Medulla oblongata (tissue), 1 donor: ENCODE results near the gene SPATS2.

ENCODE experiments used
- DNase-seq: peaks from one replicate; pipeline ENCODE4 v3.0.0-alpha.2; 2015; ENCODE audit errors: extremely low spot score

SPATS2 gene

DNA sequence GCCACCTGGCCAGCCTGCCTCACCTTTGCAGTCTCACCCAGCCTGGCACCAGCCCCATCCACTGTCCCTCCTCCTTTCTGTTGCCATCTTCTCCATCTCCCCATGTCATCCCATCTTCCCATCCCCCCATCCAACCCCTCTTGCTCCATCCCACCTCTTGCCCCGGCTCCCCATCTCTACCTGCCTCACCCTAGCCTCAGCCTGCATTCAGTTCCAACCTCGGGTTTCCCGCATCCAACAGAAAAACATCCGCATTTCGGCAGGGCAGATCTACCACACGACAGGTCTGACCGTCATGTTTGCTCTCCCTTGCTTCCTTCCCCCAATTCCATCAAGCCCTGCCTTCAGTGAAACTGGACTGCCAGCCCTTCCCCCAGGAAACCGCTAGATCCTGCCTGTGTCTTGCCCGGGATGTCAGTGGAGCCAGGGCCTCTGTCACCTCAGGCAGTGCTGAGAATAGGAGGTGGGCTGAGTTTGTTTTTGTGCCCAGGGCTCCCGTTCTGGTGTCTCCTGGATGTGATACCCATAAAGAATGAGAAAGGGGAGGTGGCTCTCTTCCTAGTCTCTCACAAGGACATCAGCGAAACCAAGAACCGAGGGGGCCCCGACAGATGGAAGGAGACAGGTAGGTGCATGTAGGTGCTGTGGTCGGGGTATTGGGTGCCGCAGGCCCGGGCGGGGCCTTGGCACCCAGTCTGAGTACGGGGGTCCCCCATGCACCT lies 174.0 kb downstream of the SPATS2 start:
- no peak for DNase-seq

DNA sequence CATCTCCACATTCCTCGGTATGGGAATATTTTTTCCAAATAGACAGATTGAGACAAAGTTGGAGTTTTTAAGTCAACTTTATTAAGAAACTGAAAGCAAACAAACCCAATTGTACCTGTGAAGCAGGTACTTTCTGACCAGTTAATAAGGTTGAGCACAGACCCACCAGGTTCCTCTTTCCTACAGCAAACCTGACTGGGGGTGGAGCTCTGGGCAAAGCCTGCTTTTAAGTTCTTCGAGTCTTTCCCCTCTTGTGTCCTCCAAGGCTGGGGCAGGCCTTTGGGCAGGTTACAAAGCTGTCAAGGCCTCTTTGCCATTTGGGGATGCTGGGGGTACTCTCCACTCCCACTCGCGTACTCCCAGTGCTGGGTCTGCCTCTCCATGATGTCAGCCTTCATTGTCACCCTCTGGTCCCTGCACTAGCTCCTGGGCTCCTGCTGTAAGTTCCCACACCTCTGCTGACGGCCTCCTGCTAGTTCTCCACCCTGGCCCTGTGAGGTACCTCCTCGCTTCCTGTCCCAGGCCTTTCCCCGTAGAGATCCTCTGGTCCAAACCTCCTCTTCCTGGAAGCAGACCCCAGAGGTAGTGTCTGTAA lies 174.7 kb downstream of the SPATS2 start:
- DNase-seq = no peak

DNA sequence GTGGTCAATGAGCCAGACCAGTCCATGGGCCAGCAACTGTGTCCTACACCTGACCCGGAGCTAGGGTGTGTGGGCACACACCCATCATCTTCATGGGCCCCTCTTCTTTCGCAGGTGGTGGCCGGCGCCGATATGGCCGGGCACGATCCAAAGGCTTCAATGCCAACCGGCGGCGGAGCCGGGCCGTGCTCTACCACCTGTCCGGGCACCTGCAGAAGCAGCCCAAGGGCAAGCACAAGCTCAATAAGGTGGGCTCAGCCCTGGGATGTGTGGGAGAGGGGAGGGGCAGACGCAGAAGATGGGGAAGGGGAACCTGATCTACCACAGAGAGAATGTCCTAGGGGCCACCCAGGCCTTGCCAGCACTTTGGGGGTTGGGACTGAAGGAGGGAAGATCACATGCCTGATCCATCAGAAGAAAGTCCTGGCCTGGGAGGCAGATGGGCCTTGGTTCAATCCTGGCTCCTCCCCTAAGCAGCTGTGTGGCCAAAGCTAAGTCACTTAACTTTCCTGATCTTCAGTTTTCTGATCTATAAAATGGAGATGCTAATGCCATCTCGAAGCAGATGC lies 175.4 kb downstream of the SPATS2 start:
- DNase-seq = no peak

DNA sequence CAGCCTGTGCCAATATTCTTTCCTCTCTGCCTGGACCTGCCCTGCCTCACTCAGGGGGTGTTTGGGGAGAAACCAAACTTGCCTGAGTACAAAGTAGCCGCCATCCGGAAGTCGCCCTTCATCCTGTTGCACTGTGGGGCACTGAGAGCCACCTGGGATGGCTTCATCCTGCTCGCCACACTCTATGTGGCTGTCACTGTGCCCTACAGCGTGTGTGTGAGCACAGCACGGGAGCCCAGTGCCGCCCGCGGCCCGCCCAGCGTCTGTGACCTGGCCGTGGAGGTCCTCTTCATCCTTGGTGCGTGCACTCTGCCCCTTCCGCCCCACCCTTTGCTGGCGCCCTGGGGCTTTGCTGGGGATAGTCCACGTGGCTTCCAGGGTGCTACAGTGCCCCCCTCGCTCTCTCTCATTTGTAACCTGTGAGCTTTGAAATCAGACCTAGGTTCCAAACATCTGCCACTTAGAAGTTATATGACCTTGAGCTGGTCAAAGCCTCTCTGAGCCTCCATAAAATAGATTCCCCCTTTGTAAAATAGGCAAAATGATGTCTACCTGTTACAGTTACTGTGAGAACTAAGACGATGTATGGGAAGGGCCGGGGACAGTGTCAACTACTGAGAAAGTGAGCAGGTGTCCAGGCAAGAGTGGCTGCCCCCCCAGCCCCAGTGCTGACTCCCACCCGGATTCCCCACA lies 176.1 kb downstream of the SPATS2 start:
- DNase-seq = no peak

DNA sequence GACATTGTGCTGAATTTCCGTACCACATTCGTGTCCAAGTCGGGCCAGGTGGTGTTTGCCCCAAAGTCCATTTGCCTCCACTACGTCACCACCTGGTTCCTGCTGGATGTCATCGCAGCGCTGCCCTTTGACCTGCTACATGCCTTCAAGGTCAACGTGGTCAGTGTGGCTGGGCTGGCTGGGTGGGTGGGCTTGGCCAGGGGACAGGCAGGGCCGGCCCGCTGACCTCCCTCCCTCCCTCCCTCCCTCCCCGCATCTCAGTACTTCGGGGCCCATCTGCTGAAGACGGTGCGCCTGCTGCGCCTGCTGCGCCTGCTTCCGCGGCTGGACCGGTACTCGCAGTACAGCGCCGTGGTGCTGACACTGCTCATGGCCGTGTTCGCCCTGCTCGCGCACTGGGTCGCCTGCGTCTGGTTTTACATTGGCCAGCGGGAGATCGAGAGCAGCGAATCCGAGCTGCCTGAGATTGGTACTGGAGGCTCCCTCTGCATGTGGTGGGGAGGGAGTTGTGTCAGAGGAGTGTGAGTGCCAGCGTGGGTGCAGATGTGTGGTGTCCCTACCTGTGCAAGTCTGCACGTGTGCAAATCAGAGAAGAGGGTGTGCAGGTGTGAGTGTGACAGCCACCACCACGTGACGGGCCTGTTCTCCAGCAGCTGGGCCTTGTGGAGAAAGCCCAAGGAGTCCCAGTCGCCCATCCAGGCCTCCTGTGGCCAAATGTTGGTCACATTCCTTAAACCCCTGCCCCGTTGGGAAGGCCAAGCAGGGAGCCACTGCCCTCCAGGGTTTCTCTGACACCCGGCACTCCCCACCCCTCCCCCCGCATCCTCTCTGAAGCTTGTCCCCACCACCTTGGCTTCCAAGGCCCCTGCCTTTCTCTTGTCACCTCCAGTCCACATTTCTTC lies 176.9 kb downstream of the SPATS2 start:
- no peak for DNase-seq

DNA sequence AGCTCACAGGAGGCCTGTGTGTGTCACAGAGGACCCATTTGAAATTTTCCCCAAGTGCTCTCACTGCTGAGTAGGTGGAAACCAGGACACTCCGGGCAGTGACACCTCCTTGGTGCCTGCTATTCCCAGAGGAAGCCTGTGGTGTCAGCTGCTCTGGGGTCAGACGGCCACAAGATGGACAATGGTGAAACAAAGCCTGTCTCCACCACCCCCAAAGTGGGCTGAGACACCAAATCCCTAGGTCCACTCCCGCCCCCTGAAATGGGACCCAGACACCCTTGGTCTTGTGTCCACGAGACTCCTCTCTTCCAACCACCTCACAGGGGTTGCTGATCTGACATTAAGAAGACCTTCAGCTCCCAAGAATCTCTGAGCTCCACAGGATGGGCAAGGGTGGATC lies 178.6 kb downstream of the SPATS2 start:
- no peak for DNase-seq

DNA sequence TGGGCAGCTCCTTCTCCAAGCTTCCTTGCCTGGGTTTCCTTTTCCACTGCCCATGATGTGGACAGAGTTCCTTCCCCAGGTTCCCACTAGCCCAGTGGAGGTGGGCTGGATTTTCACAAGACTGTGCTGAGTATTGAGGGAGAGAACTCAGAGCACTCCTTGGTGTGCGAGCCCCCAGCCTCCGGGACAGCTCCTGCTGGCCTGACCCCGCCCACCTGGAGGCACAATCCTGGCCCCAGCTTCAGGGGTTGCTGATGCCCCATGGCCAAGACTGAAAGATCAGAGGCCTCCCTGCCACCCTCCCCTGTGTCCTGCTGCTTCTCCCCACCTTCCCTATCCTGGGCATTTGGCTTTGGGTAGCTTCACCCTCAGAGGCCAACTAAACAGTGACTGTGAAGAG lies 179.2 kb downstream of the SPATS2 start:
- no peak for DNase-seq

DNA sequence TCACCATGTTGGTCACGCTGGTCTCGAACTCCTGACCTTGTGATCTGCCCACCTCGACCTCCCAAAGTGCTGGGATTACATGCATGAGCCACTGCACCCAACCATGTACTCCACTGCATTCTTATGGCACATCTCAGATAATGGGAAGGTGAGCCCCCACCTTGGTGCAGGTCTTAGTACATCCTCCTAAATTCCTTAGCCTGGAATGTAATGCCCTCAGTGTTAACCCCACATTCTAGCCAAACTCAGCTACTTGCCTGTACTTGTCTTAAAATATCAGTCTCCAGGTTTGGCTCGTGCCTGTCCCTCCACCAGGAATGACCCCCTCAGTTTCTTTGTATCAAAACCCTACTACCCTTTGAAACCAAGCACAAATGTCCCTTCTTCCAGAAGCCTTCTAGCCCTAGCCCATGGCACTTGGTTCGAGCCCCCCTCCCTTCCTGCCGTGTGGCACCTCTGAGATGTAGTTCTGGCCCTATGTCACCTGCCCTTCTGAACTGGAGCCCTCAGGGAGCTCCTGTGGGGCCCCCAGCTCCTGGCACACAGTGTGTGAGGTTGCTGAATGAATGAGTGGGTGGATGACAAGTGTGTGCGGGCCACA lies 179.9 kb downstream of the SPATS2 start:
- DNase-seq = no peak

DNA sequence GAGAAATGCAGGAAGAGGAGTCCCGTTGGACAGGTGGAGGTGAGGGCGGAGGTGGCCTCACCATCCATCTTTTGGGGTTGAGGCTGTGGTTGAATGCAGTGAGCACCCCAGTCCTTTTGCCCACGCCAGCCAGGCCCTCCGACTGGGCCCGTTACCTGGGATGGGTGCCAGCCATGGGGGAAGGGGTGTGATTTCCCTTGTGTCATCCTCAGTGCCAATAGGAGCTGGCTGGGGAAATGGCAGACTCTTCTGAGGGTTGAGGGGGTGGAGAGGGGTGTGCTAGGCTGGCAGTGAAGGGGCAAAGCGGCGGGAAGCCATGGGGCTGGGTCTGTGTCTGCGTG lies 181.2 kb downstream of the SPATS2 start:
- DNase-seq = no peak

DNA sequence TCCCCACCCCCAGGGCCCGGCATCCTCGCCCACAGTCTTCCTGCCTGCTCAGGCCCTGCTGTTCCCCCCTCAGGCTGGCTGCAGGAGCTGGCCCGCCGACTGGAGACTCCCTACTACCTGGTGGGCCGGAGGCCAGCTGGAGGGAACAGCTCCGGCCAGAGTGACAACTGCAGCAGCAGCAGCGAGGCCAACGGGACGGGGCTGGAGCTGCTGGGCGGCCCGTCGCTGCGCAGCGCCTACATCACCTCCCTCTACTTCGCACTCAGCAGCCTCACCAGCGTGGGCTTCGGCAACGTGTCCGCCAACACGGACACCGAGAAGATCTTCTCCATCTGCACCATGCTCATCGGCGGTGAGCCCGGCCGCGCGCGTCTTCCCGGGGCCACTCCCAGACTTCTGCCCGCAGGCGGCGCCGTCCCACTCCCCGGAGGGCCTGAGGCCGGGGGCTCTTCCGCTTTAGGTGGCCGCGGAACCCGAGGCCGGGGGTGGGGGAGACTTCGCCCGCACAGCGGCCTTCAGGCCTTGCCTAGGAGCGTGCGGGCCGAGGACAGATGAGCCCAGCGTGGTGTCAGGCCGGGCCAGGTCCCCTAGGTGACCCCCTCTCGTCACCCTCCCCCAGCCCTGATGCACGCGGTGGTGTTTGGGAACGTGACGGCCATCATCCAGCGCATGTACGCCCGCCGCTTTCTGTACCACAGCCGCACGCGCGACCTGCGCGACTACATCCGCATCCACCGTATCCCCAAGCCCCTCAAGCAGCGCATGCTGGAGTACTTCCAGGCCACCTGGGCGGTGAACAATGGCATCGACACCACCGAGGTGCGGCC lies 181.8 kb downstream of the SPATS2 start:
- DNase-seq = peak; percentile 28

DNA sequence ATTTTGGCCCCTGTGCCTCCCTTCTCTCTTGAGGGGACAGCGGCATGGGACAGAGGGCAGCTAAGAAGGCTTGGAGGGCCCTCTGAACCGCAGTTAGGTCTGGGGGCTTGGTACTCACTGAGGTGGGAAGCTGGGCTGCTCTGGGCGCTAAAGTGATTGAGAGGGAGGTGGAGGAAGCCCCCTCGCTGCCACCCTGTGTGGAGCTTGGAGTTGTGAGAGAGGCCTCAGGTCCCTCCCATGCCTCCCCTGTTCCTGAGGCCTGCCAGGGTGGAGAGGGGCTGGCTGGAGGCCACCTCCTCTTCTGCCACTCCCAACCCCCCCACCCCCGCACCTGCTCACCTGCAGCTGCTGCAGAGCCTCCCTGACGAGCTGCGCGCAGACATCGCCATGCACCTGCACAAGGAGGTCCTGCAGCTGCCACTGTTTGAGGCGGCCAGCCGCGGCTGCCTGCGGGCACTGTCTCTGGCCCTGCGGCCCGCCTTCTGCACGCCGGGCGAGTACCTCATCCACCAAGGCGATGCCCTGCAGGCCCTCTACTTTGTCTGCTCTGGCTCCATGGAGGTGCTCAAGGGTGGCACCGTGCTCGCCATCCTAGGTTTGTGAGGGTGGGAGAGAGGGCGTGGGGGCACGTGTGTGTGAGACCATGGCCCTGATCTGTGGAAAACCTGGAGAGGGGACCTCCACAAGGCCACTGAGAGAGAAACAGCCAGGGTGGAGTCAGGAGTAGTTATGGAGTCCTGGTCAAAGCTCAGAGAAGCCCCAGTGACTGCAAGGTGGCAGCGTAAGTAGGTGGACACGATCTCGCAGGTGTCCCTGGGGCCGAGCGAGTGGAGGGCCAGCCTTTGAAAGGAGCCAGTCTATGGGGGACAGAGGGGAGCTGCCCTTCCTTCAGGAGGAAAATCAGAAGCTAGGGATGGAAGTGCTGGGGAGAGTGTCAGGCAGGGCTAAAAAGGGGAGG lies 182.8 kb downstream of the SPATS2 start:
- no peak for DNase-seq

DNA sequence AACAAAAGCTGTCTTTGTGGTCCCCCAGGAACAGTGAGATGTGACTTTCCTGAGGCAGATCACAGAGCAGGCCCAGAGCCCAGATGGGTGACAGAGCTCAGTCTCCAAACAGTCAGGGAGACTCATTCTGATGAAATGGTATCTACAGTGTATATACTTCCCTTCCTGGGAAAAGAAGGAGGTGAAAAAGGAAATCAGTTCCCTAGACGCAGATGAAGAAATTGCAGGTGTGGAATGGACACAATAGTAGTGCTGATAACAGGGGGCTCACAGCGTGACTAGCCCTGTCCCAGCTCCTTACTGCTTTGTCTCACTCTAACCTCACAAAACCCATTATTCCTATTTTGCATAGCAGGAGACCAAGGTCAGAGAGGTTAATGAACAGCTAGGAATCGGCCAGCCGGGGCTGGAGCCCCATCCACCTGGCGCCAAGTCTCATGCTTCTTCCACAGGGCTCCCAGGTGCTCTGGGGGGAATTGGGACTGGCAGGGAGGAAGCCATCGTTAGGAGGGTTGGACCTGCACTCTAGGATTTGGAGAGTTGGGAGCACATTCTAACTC lies 183.5 kb downstream of the SPATS2 start:
- DNase-seq = no peak

DNA sequence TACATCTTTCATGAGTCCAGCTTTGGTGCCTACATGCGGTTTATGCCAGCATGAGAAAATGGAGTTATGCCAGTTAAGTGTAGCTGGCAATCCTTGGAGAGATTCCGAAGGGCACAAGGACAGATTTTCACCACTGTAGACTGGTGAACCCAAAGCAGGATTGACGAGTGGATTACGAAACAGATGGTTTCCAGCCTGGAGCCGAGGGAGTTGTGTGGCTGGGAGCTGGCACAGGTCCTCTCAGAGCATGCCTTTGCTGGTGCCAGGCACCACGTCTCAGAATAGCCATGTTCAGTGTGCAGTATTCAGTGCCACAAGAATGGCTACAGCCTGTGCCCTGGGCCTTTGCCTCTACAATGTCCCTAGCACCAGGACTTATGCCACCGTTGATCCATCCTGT lies 184.8 kb downstream of the SPATS2 start:
- DNase-seq = no peak

DNA sequence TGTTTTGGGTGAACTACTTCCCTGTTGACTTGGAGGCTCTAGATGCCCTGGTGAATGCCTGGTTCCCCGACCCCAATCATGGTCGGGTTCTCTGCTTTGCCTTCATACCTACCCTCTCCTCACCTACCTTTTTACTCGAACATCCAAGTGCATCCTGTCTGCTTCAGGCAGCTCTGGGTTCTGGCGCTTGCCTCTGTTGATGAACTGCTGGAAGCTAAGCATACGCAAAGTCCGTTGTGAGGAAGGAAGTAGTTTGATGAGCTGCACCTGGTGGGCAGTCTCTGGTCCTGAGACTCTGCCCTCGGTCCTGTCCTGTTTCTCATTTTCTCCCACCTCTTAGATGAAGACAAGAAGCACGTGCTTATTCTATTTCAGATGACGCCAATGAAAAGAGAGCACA lies 185.2 kb downstream of the SPATS2 start:
- no peak for DNase-seq

DNA sequence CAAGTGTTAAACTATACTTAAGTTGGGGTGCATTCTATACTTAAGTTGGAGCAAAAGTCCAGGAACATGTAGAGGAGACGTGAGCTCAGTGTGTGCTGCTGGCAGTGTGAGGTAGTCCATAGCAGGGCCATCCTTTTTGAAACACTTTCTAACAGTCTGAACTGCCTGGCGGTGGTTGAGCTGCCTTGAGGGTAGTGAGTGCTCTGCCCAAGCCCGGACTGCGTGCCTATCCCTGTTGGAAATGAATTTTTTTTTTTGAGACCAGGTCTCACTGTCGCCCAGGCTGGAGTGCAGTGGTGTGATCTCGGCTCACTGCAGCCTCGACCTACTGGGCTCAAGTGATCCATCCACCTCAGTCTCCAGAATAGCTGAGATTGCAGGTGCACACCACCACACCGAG lies 185.6 kb downstream of the SPATS2 start:
- DNase-seq = no peak

DNA sequence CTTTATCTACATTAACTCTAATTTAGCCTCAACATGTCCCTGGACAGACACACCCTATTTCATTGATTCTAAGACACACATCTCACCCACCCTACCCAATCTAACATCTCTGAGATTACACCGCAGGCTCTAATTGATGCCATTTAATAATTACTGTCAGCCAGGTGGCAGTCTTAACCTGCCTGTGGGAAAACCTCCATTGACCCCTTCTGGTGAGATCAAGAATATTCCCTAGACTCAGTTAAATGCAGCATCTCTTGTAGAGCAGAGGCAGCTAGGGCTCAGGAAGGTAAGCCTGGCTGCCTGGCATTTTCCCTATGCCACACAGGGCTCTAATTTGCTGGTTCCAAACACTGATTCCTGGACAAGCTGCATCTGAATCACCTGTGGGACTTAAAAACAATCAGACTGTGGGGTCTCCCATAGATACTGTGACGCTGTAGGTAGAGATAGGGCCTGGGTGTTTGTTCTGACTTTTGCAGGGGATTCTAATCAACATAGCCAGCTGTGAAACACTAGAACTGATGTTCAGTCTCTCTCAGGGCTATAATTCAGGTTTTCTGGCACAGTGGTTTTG lies 186.3 kb downstream of the SPATS2 start:
- no peak for DNase-seq

DNA sequence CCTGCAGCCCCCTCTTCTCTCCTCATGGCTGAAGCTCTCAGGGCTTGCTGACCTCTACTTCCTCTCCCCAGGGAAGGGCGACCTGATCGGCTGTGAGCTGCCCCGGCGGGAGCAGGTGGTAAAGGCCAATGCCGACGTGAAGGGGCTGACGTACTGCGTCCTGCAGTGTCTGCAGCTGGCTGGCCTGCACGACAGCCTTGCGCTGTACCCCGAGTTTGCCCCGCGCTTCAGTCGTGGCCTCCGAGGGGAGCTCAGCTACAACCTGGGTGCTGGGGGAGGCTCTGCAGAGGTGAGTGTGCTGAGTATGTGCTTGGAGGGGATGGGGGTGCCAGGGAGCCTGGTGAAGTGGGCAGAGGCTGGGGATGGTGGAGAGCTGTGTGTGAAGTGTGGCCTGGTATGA lies 187.0 kb downstream of the SPATS2 start:
- no peak for DNase-seq

DNA sequence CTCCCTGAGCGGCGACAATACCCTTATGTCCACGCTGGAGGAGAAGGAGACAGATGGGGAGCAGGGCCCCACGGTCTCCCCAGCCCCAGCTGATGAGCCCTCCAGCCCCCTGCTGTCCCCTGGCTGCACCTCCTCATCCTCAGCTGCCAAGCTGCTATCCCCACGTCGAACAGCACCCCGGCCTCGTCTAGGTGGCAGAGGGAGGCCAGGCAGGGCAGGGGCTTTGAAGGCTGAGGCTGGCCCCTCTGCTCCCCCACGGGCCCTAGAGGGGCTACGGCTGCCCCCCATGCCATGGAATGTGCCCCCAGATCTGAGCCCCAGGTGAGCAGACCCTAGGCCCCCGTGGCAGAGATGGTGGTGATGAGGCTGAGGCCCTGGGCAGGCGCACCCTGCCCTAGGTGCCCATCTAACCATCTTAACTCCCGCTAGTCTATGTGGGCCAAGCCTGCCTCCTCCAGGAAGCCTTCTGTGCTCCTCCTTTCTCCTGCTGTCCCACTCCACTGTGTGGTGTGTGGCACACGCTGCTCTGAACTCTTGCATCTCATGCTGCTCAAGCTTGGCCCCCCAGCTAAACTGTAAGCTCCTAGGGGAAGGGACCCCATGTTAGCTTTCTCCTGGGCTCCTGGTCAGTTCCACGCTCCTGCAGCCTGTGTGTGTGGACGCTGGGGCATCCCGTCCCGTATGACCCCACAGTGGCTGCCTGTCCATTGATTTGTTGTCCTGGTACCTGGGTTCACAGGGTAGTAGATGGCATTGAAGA lies 188.5 kb downstream of the SPATS2 start:
- DNase-seq = no peak
